Middle frontal gyrus (tissue), 1 donor: Measurements from ENCODE around the gene MMP19.
A peak's percentile ranks its signal among the peaks of the same experiment; 100 is the strongest.
"Not testable (repeated sequence)": the region's sequence is repeated elsewhere in the genome, so short reads cannot be mapped to it uniquely, and the experiment has no call there.

Source experiments
- DNase-seq: peaks from one replicate; pipeline ENCODE4 v3.0.0-alpha.2; 2015; ENCODE audit warnings: low spot score; ENCODE audit errors: extremely low spot score

The MMP19 gene, protein sequence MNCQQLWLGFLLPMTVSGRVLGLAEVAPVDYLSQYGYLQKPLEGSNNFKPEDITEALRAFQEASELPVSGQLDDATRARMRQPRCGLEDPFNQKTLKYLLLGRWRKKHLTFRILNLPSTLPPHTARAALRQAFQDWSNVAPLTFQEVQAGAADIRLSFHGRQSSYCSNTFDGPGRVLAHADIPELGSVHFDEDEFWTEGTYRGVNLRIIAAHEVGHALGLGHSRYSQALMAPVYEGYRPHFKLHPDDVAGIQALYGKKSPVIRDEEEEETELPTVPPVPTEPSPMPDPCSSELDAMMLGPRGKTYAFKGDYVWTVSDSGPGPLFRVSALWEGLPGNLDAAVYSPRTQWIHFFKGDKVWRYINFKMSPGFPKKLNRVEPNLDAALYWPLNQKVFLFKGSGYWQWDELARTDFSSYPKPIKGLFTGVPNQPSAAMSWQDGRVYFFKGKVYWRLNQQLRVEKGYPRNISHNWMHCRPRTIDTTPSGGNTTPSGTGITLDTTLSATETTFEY

DNA sequence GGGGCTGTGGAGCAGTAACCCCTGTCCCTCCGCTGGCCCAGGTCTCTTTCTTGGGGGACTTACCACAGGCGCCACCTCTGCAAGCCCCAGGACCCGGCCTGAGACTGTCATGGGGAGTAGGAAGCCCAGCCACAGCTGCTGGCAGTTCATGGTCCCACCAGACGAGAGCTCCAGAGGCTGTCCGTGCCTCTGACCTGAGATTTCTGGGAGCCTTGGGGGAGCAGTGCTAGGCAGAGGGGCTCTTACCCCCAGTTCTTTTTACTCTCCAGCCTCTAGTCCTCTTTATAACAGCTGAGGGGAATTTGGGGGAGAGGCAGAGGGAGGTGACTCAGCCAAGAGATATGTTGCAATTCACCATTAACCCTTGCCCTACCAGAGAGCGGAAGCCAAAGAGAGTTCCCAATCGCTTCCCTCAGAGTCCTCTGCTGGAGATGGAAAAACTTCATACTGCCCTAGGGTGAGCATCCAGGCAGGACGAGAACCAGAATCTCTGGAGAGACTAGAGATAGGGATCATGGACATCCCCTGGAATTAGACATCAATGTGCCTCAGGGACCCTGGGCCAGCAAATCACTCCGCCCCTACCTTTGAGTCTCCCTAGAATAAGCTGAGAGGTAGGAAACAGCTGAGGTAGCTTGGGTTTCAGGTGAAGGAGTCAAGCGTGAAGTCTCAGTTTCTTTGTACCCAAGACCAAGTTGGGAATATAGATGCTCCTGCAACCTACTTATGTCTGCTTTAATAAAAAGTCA, at the start of gene MMP19:
MMP19 (minus strand) TSS at position 256 of the 749 bp plus-strand sequence; CDS start at position 150, 106 bp downstream.
- DNase-seq = no peak

DNA sequence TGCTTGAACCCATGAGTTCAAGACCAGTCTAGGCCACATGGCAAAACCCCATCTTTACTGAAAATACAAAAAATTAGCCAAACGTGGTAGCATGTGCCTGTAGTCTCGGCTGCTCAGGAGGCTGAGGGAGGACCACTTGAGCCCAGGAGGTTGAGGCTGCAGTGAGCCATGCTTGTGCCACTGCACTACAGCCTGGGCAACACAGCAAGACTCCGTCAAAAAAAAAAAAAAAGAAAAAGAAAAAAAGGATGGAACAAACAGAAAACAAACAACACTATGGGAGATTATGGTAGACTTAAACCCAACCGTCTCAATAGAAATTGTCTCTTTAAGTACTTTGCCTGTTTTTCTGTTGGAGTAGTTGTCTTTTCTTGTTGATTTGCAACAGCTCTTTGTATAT, 48.6 kb upstream of the MMP19 start:
- no peak for DNase-seq

DNA sequence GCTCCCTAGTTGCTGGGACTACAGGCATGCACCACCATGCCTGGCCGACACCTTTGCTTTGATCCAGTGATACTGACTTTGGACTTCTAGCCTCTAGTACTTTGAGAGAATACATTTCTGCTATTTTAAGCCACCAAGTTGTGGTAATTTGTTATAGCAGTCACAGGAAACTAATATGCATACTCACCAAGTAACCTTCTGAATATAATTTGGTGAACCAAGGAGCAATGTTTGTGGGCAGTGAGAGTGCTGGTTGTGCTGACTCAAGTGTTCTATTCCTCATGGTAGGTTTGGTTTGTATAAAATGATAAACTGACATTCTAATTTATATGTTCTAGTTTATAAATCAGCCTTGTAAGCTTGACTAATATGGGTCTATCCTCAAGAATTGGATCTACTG, 42.4 kb upstream of the MMP19 start:
- DNase-seq = no peak

DNA sequence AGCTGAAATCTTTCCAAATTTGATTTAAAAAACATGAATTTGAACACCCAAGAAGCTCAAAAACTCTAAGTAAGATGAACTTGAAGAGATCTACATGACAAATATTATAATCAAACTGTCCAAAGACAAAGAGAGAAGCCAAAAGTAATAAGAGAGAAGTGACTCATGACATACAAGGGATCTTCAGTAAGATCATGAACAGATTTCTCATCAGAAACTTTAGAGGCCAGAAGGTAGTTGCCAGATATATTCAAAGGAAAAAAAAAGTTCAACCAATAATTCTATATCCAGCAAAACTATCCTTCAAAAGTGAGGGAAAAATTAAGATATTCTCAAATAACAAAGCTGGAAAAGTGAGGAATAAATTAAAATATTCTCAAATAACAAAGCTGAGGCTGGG, 35.1 kb upstream of the MMP19 start:
- DNase-seq = no peak

DNA sequence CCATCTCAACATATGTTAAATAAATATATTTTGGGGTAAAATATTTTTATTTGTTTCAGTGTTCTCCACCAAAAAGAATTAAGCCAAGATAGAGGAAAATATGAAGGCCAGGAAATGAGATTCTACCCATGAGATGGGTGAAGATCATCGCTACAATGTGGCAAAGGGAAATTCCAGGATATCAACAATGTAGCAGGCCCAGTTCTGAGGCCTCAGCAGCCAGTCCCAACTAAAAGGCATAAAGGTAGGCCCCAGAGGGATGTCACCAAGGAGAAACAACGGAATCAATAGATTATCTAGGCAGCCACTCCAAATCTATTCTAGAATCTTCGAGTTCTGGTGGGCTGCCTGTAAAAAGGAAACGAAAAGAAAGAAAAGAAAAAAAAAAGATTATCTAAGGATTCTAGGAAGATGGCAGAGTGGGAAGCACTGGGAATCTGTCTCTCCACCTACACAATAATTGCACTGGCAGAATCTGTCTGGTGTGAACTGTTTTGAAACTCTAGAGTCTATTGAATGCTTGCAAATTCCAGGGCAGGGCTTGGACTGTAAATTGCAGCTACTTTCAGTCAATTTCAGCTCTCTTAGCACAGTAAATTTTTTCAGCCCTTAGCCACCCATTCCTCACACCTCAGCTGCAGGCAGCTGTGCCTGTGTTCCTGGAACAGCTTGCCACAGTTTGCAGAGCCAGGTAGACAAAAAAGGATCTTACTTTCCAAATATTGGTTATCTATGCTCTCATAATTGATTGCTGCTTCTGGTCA, 33.1 kb upstream of the MMP19 start:
- DNase-seq = peak; percentile 30

DNA sequence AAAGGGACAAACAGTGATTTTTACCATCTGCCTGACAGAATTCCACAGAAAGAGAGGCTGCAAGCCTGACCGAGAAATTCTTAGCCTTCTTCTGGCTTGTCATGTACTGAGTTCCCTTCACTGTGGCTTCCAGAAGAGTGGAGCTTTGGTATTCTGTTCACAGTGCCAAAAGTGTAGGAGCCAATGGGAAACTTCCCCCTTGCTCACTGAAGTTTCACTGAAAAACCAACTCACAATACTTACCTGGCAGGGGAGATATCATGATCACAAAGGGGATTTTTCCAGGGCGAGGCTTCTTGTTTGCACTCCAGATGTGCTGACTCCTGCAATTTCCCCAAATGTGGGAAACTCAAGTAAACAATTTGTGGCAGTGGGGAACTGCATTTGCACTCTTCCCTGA, 31.7 kb upstream of the MMP19 start:
- no peak for DNase-seq

DNA sequence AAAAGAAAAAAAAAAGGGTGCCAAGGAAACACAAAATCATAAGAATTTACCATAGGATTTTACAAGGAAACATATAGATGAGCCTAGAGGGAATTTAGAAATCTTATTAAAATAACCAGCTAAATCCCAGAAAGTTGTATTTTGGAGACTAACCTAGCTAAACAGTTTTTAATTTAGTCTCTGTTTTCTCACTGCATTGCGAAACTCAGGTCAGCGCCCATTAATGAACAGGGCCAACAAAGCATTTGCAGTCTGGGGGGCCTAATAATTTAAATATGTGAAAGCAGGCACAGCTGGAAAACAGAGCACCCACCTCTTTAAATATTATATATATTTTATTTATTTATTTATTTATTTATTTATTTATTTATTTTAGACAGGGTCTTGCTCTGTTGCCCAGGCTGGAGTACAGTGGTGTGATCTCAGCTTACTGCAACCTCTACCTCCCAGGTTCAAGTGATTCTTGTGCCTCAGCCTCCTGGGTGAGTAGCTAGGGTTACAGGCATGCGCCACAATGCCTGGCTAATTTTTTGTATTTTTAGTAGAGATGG, 23.8 kb upstream of the MMP19 start:
- not testable (repeated sequence) for DNase-seq

DNA sequence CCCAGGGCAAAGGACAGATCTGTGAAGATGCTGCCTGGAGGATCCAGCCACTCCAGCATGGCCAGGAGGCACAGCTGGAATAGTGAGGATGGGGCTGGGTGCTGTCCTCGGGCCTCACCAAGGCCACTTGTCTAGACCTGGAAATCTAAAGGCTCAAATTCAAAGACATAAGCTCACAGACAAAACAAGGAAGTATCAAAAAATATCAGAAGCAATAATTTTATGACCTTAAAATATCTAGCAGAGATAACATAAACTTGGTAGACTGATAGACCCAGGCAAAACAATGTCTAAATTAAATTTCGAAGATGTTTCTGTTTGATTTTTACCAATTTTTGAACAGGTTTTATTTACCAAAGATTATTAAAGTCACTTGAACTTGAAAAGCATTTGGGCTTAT, 22.6 kb upstream of the MMP19 start:
- no peak for DNase-seq

DNA sequence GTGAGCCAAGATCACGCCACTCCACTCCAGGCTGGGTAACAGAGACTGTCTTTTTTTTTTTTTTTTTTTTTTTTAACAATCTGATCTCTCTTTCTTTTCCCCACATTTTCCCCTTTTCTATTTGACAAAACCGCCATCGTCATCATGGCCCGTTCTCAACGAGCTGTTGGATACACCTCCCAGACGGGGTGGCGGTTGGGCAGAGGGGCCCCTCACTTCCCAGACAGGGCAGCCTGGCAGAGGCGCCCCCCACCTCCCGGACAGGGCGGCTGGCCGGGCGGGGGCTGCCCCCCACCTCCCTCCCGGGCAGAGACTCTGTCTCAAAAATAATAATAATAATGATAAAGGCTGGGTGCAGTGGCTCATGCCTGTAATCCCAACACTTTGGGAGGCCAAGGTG, 20.2 kb upstream of the MMP19 start:
- DNase-seq = not testable (repeated sequence)

DNA sequence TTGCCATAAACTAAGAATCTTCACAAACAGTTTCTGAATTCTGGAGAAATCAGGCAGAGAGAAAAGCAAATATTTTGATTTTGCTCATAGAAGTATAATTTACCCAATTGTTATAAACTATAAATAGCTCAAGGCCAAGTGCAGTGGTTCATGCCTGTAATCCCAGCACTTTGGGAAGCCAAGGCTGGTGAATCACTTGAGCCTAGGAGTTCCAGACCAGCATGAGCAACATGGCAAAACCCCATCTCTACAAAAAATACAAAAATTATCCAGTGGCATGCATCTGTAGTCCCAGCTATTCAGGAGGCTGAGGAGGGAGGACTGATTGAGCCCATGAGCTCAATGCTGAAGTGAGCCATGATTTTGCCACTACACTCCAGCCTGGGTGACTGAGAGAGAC, 19.6 kb upstream of the MMP19 start:
- no peak for DNase-seq

DNA sequence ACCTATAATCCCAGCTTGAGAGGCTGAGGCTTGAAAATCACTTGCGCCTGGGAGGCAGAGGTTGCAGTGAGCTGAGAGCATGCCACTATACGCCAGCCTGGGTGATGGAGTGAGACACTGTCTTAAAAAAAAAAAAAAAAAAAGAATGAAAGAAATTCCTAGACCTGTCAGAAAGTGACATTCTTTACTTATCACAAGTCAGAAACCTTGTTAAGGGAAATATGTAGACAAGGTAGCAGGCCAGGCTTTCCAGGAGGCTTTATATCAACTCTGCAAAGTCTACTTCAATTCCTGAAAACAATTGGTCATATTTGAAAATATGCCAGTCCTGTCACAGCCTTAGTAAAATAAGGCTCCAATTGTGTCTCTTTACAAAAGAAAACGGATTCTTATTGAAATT, 19.1 kb upstream of the MMP19 start:
- no peak for DNase-seq

DNA sequence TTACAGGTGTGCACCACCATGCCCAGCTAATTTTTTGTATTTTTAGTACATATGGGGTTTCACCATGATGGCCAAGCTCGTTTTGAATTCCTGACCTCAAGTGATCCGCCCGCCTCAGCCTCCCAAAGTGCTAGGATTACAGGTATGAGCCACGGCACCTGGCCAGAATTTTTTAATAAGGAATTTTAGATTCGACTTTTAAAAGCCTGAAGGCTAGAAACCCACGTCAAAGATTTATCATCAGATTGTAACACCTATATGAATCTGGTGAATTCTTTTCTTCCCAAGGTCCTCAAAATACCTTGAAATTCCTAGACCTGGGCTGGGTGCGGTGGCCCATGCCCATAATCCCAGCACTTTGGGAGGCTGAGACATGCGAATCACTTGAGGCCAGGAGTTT, 18.7 kb upstream of the MMP19 start:
- no peak for DNase-seq

DNA sequence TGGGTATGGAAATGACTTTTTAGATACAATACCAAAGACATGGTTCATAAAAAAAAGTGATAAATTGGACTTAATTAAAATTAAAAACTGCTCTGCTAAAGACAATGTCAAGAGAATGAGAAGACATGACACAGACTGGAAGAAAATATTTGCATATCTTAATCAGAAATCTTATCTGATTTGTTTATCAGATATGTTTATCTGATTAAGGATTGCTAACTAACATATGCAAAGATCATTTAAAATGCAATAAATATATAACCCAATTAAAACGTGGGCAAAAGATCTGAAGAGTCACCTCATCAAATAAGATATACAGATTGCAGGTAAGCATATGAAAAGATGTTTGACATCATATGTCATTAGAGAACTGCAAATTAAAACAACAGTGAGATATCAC, 10.0 kb upstream of the MMP19 start:
- DNase-seq = no peak

DNA sequence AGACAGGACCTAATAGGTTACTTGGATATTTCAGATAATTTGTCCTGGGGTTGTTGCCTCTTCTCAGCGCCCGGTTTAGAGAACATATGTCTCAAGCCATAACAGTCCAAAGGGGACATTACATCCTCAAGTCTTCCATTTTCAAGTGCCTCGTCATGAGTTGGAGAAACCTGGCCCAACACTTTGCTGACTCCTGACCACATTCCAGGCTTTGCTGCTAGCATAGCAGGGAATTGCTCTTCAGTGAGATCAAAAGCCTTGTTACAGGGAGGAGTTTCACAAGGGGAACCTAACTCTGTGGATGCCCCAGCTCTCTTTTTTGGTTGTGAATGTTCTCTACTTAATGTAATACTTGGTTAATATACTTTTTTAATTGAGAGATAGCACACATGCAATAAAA, 8.2 kb upstream of the MMP19 start:
- no peak for DNase-seq

DNA sequence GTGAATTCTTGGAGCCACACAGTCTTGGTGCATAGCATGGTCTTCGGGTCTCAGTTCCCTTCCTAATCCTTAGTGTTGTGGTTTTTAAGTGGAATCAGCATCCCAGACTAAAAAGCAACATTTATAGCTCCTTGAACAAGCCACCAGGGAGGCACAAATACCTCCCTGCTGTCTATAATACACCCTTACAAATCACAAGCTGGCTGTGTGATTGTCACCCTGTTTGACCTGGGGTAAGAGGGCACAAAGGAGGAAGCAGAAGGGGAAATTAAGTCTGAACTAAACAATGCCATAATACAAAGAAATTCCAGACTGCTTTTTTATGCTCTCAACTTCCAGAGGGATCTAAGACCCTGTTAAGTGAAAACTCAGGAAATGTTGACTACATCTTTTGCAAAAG, 7.7 kb upstream of the MMP19 start:
- no peak for DNase-seq

DNA sequence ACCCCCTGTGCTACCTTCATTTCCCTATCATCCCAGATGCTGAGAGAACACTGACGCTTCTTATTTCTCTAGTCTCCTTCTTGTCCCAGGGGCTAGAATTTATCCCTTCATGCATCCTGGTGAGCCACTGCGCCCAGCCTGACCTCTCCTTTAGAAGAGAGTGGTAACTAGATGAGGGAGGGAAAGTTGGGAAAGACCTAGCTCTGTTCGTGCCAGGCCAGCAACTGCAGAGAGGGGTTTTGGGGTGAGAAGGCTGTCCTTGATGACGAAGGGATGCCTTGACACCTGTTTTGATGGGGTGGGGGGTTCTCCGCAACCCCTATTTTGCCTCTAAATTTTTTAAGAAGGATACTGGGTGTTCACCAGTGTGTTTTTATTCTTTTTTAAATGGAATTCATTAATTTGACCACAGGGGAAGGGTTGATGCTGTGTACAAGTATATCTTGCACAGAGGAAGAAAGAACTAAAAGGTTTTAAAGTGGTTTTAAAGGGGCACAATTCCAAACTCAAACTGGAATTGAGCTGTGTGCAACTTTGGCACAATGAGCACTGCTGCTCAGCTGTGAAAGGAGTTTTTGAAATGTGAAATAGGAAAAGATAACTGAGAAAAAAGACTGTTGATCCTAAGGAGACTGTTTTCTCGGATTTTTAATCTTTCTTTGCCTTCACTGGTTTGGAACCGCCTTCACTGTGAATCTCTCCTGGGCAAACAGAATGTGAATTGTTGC, 7.0 kb upstream of the MMP19 start:
- DNase-seq = no peak

DNA sequence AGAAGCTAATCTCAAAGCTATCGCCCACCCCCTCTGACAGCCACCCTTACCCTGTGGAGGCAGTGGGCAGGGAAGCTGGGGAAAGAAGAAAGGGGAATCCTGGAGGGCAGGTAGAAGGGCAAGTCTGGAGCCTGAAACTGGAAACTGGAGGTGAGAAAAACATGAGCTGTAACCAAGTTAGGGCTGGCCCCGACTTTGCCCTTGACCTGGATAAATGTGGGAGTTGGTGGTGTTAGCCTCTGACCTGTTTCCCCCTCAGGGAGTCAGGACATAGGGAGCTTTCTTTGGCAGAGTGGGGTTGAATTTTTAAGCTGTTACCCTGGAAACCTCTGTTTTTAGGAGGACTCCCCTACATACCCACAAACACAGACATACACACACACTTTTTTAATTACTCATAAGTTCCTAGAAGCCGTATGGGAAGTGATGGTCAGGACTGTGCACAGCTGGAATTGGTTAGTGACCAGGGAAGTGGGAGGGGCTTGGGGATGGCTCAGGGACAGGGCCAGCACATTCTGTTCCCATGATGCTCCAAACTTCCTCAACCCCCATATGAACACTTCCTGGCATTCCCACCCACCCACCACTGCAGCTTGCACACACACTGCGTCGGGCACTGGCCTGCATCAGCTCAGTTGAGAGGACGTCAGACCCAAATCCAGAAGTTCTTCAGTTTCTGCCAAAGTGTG, 5.0 kb upstream of the MMP19 start:
- DNase-seq = no peak

DNA sequence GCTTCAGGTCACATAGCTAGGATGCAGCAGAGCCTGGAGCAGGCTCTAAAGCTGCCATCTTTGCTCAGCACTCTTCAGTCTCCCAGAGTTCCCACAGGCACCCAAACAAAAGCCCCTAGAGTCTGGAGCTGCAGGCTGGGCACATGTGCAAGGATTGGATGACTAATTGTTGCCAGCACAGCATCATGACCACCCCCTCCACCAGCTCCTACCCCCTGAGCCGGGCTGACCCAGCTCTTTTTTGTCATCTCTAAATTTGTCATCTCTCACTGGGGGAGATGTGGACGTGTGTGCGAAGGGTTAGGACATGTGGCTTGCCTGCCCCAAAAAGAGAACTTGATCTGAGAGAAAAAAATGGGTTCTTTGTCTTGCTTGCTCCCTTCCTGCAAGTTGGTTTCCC, 4.3 kb upstream of the MMP19 start:
- no peak for DNase-seq

DNA sequence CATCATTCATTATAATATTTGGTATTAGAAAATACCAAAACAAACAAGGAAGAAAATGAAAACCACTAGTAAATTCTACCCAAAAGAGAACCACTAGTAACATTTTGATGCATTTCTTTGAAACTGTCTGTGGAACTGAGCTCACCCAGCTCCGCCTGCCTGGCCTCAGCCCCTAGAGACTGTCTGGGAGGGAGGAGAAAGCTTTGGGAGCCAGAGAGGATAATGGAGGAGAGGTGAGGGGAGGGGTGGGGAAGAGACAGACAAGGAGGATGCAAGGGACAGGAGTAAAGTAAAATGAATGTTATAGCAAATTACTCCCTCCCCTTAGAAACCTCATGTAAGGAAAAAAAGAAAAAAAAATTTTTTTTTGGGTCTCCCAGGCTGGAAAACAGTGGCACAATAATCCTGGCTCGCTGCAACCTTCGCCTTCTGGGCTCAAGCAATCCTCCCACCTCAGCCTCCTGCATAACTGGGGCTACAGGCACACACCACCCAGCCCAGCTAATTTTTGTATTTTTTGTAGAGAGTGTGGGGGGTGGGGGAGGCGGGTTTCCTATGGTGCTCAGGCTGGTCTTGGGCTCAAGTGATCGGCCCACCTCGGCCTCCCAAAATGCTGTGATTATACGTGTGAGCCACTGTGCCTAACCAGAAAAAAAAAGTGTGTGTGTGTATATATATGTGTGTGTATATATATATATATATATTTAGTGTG, 3.2 kb upstream of the MMP19 start:
- no peak for DNase-seq

DNA sequence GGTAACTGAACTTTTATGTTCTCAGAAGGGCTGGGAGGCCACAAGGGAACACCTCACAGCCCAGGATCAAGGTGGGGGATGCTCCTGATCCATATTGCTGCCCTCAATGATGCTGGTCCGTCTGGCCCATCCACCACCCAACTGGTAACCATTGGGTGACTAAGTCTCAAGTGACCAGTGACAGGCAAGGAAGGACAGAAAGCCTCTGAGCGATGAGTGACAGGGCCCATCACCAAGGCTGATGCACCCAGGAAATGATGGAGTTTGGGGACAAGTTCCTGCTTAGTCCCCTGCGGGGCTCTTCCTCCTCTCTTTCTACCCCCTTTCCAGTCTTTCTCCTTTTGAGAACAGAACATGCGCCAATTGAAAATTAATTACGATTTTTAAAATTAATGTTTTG, 2.6 kb upstream of the MMP19 start:
- DNase-seq = no peak
